Trophoblast cell (in vitro differentiated cells and primary cell): ENCODE measurements around the gene LDB2.

Experiments
- DNase-seq, 2 donors: peaks; one replicate each; pipeline ENCODE4 v3.0.0-alpha.2; 2016
- H2AFZ ChIP-seq: 2 replicates; pipeline ENCODE4 v1.6.1; 2013; ENCODE audit warnings: low read length, moderate library complexity, mild to moderate bottlenecking; ENCODE audit not compliant: insufficient read depth, poor library complexity
- H2AK5ac ChIP-seq: 2 replicates; pipeline ENCODE4 v1.6.1; 2013; ENCODE audit warnings: mild to moderate bottlenecking, low read length
- H2BK120ac ChIP-seq: 2 replicates; pipeline ENCODE4 v1.6.1; 2013; ENCODE audit warnings: low read length, mild to moderate bottlenecking, moderate library complexity; ENCODE audit not compliant: insufficient read depth, poor library complexity
- H2BK12ac ChIP-seq: 2 replicates; pipeline ENCODE4 v1.6.1; 2013; ENCODE audit warnings: mild to moderate bottlenecking, low read length, moderate library complexity
- H2BK5ac ChIP-seq: 2 replicates; pipeline ENCODE4 v1.6.1; 2013; ENCODE audit warnings: low read length, low read depth, moderate library complexity, mild to moderate bottlenecking; ENCODE audit not compliant: poor library complexity
- H3K14ac ChIP-seq: 2 replicates; pipeline ENCODE4 v1.6.1; 2013; ENCODE audit warnings: mild to moderate bottlenecking, low read length
- H3K18ac ChIP-seq: 2 replicates; pipeline ENCODE4 v1.6.1; 2013; ENCODE audit warnings: mild to moderate bottlenecking, low read length
- H3K23ac ChIP-seq: 2 replicates; pipeline ENCODE4 v1.6.1; 2013; ENCODE audit warnings: low read length
- H3K27ac ChIP-seq: 2 replicates; pipeline ENCODE4 v1.5.1; 2013; ENCODE audit warnings: low read depth, mild to moderate bottlenecking, inconsistent platforms, low read length, moderate library complexity
- H3K27me3 ChIP-seq: 2 replicates; pipeline ENCODE4 v1.6.1; 2013; ENCODE audit warnings: inconsistent platforms, mild to moderate bottlenecking, low read length, moderate library complexity; ENCODE audit not compliant: insufficient read depth
- H3K36me3 ChIP-seq, 2 experiments: 1 replicate in 1 of 2; 2 replicates in 1 of 2; pipeline ENCODE4 v1.6.1; 2013; ENCODE audit warnings: low read length in 2 of 2, mild to moderate bottlenecking in 2 of 2, moderate library complexity in 1 of 2; ENCODE audit not compliant: insufficient read depth in 2 of 2, control insufficient read depth in 1 of 2
- H3K4ac ChIP-seq: 2 replicates; pipeline ENCODE4 v1.6.1; 2013; ENCODE audit warnings: low read depth, mild to moderate bottlenecking, low read length, moderate library complexity
- H3K4me1 ChIP-seq, 2 experiments: 1 replicate in 1 of 2; 2 replicates in 1 of 2; pipeline ENCODE4 v1.6.1; 2013; ENCODE audit warnings: low read length in 2 of 2, mild to moderate bottlenecking in 2 of 2, moderate library complexity in 1 of 2; ENCODE audit not compliant: insufficient read depth in 2 of 2, control insufficient read depth in 1 of 2
- H3K4me2 ChIP-seq: 2 replicates; pipeline ENCODE4 v1.6.1; 2013; ENCODE audit warnings: inconsistent platforms, mild to moderate bottlenecking, low read length, moderate library complexity
- H3K4me3 ChIP-seq: 2 replicates; pipeline ENCODE4 v1.5.1; 2013; ENCODE audit warnings: mild to moderate bottlenecking, low read depth, low read length, inconsistent platforms
- H3K79me1 ChIP-seq: one replicate; pipeline ENCODE4 v1.6.1; 2013; ENCODE audit warnings: low read length
- H3K79me2 ChIP-seq: 2 replicates; pipeline ENCODE4 v1.6.1; 2013; ENCODE audit warnings: low read length, mild to moderate bottlenecking; ENCODE audit not compliant: control insufficient read depth, insufficient read depth, poor library complexity
- H3K9ac ChIP-seq: 2 replicates; pipeline ENCODE4 v1.6.1; 2013; ENCODE audit warnings: mild to moderate bottlenecking, low read length
- H3K9me3 ChIP-seq: 2 replicates; pipeline ENCODE4 v1.6.1; 2013; ENCODE audit warnings: low read depth, mild to moderate bottlenecking, control low read depth, inconsistent platforms, low read length; ENCODE audit not compliant: insufficient read depth
- H4K12ac ChIP-seq: 2 replicates; pipeline ENCODE4 v1.6.1; 2013; ENCODE audit warnings: low read depth, mild to moderate bottlenecking, low read length, moderate library complexity
- H4K8ac ChIP-seq: 2 replicates; pipeline ENCODE4 v1.6.1; 2013; ENCODE audit warnings: low read depth, mild to moderate bottlenecking, low read length, moderate library complexity
- H4K91ac ChIP-seq: one replicate; pipeline ENCODE4 v1.6.1; 2013; ENCODE audit warnings: low read depth, mild to moderate bottlenecking, low read length, moderate library complexity
- WGBS: extraction: QIAGEN DNeasy Blood & Tissue Kit; methylation state at CpG from one replicate; pipeline ENCODE4 v1.1.7; 2013; ENCODE audit warnings: missing lambda C conversion rate; ENCODE audit not compliant: insufficient read length, insufficient coverage; ENCODE audit errors: extremely low coverage; 5-methylcytosine and 5-hydroxymethylcytosine counted together

Gene LDB2

DNA sequence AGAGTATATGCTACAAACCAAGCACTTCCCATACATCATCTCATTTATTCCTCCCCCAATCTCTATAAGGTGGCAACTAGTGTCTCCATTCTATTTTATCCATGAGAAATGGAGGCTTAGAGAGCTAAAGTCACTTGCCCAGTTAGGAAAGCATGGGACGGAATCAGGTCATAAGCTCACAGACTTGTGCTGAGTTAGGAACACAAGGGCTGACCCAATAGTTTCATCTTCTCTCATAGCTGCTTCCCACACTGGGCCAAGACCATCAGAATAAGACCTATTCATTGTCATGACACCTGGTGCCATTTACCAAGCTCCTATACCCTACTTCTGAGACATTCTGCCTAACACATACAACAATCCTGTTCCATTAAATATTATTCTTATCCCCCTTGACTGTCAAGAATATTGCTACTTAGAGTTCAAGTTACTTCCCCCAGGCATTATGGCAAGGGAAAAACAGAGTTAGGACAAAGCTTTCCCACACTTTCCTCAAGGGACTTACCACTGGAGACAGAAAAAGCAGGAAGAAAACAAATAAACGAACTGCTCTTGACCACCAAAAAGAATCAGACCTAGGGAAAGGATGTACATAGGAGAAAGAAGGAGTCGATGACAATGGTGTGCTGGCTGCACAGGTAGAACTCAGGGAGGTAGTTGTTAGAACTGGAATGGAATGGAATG is 167.8 kb downstream of the LDB2 start:
- Histone ChIP-seq H3K9me3 (peaks cover 2% of the 10 kb centered on the region), H3K23ac (no peak overlapping the region), H3K27me3 (no peaks in the 10 kb centered on the region), H4K8ac (no peak overlapping the region), H3K79me1 (no peaks in the 10 kb centered on the region), H3K4me2 (no peak overlapping the region), H3K18ac (no peak overlapping the region), H3K9ac (no peak overlapping the region), H4K12ac (no peak overlapping the region), H2BK120ac (no peak overlapping the region), H2BK12ac (no peak overlapping the region), H3K14ac (no peak overlapping the region), H3K4me3 (no peak overlapping the region), H3K4ac (no peak overlapping the region), H2AFZ (no peak overlapping the region), H3K27ac (no peak overlapping the region), H3K4me1 (no peaks in the 10 kb centered on the region), H3K36me3 (no peaks in the 10 kb centered on the region), H2BK5ac (no peak overlapping the region), H2AK5ac (no peak overlapping the region), H3K79me2 (no peaks in the 10 kb centered on the region), H4K91ac (no peak overlapping the region)
- DNase-seq, result no peak
- no CpG with 5 or more reads among the region's 3 CpGs for WGBS

DNA sequence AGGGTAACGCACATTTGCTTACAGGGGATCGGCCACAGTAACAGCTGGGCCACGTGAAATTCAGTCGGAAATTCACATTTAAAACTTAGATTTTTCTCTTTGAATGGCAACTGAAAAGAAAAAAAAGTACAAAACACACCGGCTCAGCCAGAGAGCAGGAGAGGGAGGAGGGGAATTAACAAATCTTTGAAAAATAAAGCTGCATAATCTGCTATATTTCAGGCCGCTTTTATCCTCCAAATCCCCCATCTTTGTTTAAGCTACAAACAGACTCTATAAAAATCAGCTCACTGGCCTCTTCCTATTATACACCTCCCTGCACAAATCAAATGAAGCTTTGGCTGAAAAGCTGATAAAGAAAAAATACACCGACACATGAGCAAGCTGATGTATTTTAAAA is 169.1 kb downstream of the LDB2 start:
- H3K9me3 ChIP-seq, result no peaks in the 10 kb centered on the region
- no peak overlapping the region for H4K91ac ChIP-seq
- no peak overlapping the region for H4K8ac ChIP-seq
- no peak overlapping the region for H3K23ac ChIP-seq
- no peaks in the 10 kb centered on the region for H3K36me3 ChIP-seq
- H3K79me2 ChIP-seq, result no peaks in the 10 kb centered on the region
- no peak overlapping the region for H2BK120ac ChIP-seq
- no peaks in the 10 kb centered on the region for H3K4me1 ChIP-seq
- no peak overlapping the region for H2AK5ac ChIP-seq
- H3K4me2 ChIP-seq, result no peak overlapping the region
- no peaks in the 10 kb centered on the region for H3K27me3 ChIP-seq
- WGBS, result no CpG with 5 or more reads among the region's 7 CpGs
- H4K12ac ChIP-seq, result no peak overlapping the region
- no peaks in the 10 kb centered on the region for H3K79me1 ChIP-seq
- no peak overlapping the region for H2AFZ ChIP-seq
- H3K27ac ChIP-seq, result no peak overlapping the region
- H2BK5ac ChIP-seq, result no peak overlapping the region
- H3K4ac ChIP-seq, result no peak overlapping the region
- no peak overlapping the region for H3K9ac ChIP-seq
- no peak overlapping the region for H3K14ac ChIP-seq
- DNase-seq, result no peak
- no peak overlapping the region for H3K4me3 ChIP-seq
- no peak overlapping the region for H2BK12ac ChIP-seq
- no peak overlapping the region for H3K18ac ChIP-seq

DNA sequence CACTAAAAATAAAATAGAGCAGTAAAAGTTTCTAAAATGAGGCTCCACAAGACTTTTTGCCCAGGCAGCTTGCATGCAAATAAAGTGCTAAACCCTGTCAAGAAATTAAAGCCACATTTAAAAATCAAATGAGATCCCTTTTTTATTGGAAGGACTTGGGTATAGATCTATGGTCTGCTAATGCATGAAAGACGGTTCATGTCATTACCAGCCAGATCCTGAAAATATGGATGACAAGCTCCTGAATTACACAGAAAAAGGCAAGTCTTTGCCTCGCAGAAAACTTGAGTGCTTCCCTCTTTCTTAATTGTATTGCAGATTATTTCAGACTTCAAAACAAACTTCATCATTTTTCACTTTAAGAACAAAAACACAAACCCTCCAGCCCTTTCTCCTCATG is 169.6 kb downstream of the LDB2 start:
- no peak overlapping the region for H4K91ac ChIP-seq
- H2AK5ac ChIP-seq, result no peak overlapping the region
- no peak overlapping the region for H2AFZ ChIP-seq
- H3K27ac ChIP-seq, result no peak overlapping the region
- H3K23ac ChIP-seq, result no peak overlapping the region
- no peaks in the 10 kb centered on the region for H3K79me1 ChIP-seq
- no peak for DNase-seq
- no peaks in the 10 kb centered on the region for H3K9me3 ChIP-seq
- H3K27me3 ChIP-seq, result no peaks in the 10 kb centered on the region
- no peaks in the 10 kb centered on the region for H3K4me1 ChIP-seq
- H3K14ac ChIP-seq, result no peak overlapping the region
- H3K79me2 ChIP-seq, result no peaks in the 10 kb centered on the region
- no peak overlapping the region for H4K8ac ChIP-seq
- H3K4me2 ChIP-seq, result no peak overlapping the region
- no peak overlapping the region for H3K18ac ChIP-seq
- H4K12ac ChIP-seq, result no peak overlapping the region
- no peak overlapping the region for H3K9ac ChIP-seq
- H3K4ac ChIP-seq, result no peak overlapping the region
- no CpG with 5 or more reads among the region's 2 CpGs for WGBS
- H2BK120ac ChIP-seq, result no peak overlapping the region
- H2BK12ac ChIP-seq, result no peak overlapping the region
- no peak overlapping the region for H2BK5ac ChIP-seq
- no peak overlapping the region for H3K4me3 ChIP-seq
- H3K36me3 ChIP-seq, result no peaks in the 10 kb centered on the region

DNA sequence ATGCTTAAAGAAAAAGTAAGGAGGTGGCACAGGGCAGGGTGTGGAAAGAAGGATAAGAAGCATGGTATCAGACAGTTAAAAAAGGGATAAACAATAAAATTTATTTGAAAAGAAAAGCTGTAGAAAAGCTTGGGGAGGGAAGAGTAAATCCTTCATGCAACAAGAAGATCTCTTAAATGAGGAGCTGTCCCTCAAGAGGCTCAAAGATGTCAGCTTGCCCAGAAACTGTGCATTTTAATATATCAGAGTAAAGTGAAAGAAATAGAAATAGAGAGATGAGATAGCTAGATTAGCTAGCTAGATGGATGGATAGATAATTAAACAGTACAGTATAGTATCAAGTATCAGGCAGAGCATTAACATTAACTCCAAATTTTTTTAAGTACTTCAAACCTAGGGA is 170.3 kb downstream of the LDB2 start:
- Histone ChIP-seq H2BK12ac (no peak overlapping the region), H3K4me3 (no peak overlapping the region), H3K18ac (no peak overlapping the region), H3K27ac (no peak overlapping the region), H3K14ac (no peak overlapping the region), H3K79me1 (no peaks in the 10 kb centered on the region), H3K23ac (no peak overlapping the region), H4K91ac (no peak overlapping the region), H4K8ac (no peak overlapping the region), H2BK120ac (no peak overlapping the region), H2AFZ (no peak overlapping the region), H2BK5ac (no peak overlapping the region), H3K4ac (no peak overlapping the region), H3K9me3 (no peaks in the 10 kb centered on the region), H3K27me3 (no peaks in the 10 kb centered on the region), H2AK5ac (no peak overlapping the region), H3K9ac (no peak overlapping the region), H3K36me3 (no peaks in the 10 kb centered on the region), H4K12ac (no peak overlapping the region), H3K4me1 (no peaks in the 10 kb centered on the region), H3K79me2 (no peaks in the 10 kb centered on the region), H3K4me2 (no peak overlapping the region)
- no peak for DNase-seq
